Subcutaneous abdominal adipose tissue (tissue), 5 donors: Measurements from ENCODE around the gene NUP188.
"Not testable (repeated sequence)": the region's sequence is repeated elsewhere in the genome, so short reads cannot be mapped to it uniquely, and the experiment has no call there.

Source experiments
- H3K27ac ChIP-seq: one replicate; pipeline ENCODE4 v1.7.0; 2013; ENCODE audit warnings: low read depth, mild to moderate bottlenecking, inconsistent platforms, low read length, moderate library complexity
- H3K27me3 ChIP-seq, 5 donors: one replicate each; pipeline ENCODE4 v1.7.0; 2013; ENCODE audit warnings: low read length in 5 of 5, inconsistent platforms in 1 of 5; ENCODE audit not compliant: control insufficient read depth in 5 of 5, insufficient read depth in 4 of 5
- H3K36me3 ChIP-seq, 5 donors: one replicate each; pipeline ENCODE4 v1.7.0; 2013; ENCODE audit warnings: low read length in 5 of 5; ENCODE audit not compliant: control insufficient read depth in 5 of 5, insufficient read depth in 5 of 5
- H3K4me1 ChIP-seq, 5 donors: one replicate each; pipeline ENCODE4 v1.7.0; 2013; ENCODE audit warnings: low read length in 5 of 5, mild to moderate bottlenecking in 3 of 5, moderate library complexity in 1 of 5; ENCODE audit not compliant: control insufficient read depth in 5 of 5, insufficient read depth in 5 of 5
- H3K4me3 ChIP-seq, 5 donors: one replicate each; pipeline ENCODE4 v1.7.0; 2013; ENCODE audit warnings: low read length in 5 of 5, low read depth in 1 of 5
- H3K9ac ChIP-seq, 5 donors: one replicate each; pipeline ENCODE4 v1.7.0; 2013; ENCODE audit warnings: low read length in 5 of 5, mild to moderate bottlenecking in 4 of 5, moderate library complexity in 3 of 5
- H3K9me3 ChIP-seq, 5 donors: one replicate each; pipeline ENCODE4 v1.7.0; 2013; ENCODE audit warnings: low read length in 5 of 5; ENCODE audit not compliant: control insufficient read depth in 5 of 5
- donor health status: healthy.
- donor health status: healthy.
- donor health status: healthy.
- donor health status: healthy.
- donor health status: healthy.

NUP188 gene

DNA sequence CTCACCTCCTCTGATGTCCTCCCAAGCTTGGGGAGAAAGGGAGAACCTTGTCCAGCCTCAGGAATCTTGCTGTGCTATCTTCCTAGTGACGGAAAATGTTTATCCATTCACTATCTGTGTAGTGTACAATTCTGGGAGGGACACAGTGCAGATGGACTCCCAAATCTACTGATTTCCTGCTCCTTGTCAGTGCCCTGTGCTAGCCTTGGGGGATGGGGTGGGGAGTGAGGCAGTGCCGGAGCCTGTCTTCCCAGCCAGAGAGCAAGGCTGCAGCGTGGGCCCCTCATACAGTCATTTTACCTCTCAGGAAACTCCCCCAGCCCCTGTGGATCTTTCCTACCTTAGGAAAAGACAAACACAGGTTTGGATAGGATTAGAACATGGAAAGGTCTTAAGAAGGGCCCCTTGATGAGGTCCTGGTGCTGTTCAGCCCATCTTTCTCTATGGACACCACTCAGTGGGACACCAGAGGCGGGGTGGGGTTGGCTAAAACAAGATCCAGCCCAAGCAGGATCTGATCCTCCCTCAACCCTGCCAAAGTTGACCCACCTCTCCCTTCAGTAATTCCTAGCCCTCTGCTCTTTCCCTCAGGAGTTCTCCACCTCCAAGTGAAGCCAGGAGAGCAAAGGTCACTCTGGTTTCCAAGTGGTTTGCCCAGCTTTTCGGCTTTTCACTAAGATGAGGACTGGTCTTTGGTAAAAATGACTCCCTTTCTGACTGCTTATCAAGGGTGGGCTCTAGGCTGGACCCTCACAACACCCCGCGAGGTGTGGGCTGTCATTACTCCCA is 3.5 kb upstream of the NUP188 start:
- peak overlapping the region; percentile 54 for H3K27ac ChIP-seq
- H3K4me1 ChIP-seq: peaks cover 19 to 70% (median 52%) of the 10 kb centered on the region in 5 donors
- H3K27me3 ChIP-seq: no peaks in the 10 kb centered on the region
- peaks cover 0 to 19% (median 6%) of the 10 kb centered on the region in 5 donors for H3K36me3 ChIP-seq
- H3K9ac ChIP-seq: peak overlapping the region in 1 of 5 donors; percentile 19
- H3K4me3 ChIP-seq: no peak overlapping the region
- H3K9me3 ChIP-seq: no peaks in the 10 kb centered on the region

DNA sequence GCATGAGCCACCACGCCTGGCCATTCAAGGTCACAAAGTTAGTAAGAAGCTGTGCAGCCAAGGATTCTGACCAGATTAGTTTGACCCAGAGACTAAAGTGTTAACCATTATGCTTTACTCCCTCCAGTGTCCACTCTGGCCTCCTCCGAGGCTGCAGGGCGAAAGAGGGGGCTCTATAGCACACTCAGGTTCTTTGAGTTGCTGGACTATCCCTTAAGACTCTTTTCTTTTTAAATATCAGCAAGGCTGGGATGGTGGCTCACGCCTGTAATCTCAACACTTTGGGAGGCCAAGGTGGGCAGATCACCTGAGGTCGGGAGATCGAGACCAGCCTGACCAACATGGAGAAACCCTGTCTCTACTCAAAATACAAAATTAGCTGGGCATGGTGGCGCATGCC is 2.5 kb upstream of the NUP188 start:
- H3K27ac ChIP-seq, H3K9me3 ChIP-seq, H3K4me3 ChIP-seq, H3K9ac ChIP-seq, H3K27me3 ChIP-seq: not testable (repeated sequence)
- Histone ChIP-seq H3K4me1 (peaks cover 19 to 68% (median 52%) of the 10 kb centered on the region in 5 donors), H3K36me3 (peaks cover 0 to 19% (median 6%) of the 10 kb centered on the region in 5 donors)

DNA sequence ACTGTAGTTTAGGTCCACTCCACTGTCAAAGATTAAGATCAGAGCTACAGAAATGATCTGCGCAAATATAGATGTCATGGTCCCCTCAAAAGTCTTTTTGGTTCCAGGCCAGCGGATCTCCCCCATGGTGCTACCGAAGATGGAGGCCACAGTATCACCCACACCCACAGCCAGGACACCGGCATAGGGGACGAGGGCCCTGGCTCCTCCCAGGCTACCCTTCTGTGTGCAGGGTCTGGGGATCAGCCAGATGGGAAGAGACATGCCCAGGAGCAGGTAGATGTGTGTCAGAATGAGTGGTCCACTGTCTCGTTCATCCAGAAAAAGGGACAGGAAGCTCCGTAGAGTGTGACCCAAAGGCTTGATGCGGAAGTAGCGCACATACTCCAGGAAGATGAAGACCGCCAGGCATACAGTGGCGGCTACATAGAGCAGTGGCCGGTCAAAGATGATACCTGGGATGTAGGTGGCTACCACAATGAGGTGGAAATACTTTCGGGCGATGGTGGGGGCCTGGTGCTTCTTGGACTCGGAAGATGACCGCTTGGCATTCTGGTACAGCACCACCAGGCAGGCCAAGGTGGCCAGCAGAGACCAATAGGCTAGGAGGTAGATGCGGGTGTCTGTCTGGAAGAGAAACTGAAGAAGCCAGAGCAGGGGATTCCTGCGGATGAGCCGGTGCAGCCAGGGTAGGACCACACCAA is 1.5 kb upstream of the NUP188 start:
- Histone ChIP-seq H3K4me3 (peak overlapping the region in 3 of 5 donors; percentile 72 to 94 (median 93)), H3K9me3 (no peaks in the 10 kb centered on the region), H3K27ac (no peak overlapping the region), H3K9ac (no peak overlapping the region), H3K4me1 (peaks cover 15 to 59% (median 44%) of the 10 kb centered on the region in 5 donors), H3K27me3 (no peaks in the 10 kb centered on the region), H3K36me3 (peaks cover 0 to 19% (median 6%) of the 10 kb centered on the region in 5 donors)

DNA sequence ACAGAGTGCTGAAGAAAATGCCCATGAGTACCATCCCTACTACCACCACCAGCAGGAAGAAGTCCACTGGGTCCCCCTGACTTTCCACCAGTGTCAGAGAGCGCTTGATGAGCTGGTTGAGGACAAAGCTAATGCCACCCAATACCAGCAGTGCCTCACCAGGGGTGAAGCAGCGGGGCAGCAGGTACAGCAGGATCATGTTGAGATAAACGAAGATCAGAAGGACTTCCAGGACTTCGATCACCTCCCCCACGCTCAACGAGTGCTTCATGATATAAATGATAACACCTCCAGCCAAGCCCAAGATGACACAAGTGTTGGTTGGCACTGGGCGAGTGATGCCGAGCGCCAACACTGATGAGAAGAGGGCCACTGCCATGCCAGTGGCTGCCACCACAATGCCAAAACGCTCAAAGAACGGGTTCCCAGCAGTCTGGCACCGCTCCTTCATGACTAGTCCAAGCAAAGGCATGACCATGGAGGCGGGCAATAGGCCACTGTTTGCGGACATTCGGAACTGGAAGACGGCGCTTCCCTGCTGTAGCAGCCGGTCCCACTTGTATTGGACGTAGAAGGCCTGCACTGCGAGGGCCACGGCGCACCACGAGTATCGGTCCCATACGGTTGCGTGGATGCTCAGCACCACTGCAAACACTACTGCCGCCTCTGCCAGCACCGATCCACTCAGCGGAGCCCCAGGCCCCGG is 775 bp upstream of the NUP188 start:
- Histone ChIP-seq H3K9ac (peak overlapping the region; percentile 48 to 99 (median 91)), H3K27ac (peak overlapping the region; percentile 99), H3K27me3 (no peaks in the 10 kb centered on the region), H3K9me3 (no peaks in the 10 kb centered on the region), H3K4me3 (peak overlapping the region; percentile 72 to 94 (median 92)), H3K36me3 (peaks cover 0 to 15% (median 6%) of the 10 kb centered on the region in 5 donors), H3K4me1 (peaks cover 15 to 51% (median 40%) of the 10 kb centered on the region in 5 donors)

DNA sequence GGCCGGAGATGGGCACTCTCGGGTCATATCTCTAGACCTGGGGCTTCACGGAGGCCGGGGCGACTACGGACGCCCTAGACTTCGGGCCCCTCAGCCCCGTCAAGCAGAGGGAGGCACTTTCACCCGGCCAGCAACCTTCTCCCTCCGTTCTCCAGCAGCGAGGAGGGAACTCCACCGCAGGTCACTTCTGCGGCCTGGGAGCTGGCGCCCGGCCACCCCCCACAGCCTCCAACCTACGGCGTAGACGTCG is 297 bp upstream of the NUP188 start:
- Histone ChIP-seq H3K27ac (peak overlapping the region; percentile 99), H3K9me3 (no peaks in the 10 kb centered on the region), H3K27me3 (no peaks in the 10 kb centered on the region), H3K4me3 (peak overlapping the region; percentile 72 to 94 (median 92)), H3K36me3 (peaks cover 0 to 15% (median 6%) of the 10 kb centered on the region in 5 donors), H3K4me1 (peaks cover 15 to 46% (median 38%) of the 10 kb centered on the region in 5 donors), H3K9ac (peak overlapping the region; percentile 48 to 99 (median 91))

DNA sequence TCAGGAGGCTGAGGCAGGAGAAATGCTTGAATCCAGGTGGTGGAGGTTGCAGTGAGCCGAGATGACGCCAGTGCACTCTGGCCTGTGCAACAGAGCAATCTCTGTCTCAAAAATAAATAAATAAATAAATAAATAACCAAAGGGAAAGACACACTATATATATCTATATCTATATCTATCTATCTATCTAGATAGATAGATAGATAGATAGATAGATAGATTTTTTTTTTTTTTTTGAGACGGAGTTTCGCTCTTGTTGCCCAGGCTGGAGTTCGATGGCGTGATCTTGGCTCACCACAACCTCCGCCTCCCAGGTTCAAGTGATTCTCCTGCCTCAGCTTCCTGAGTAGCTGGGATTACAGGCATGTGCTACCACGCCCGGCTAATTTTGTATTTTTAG is 13.9 kb downstream of the NUP188 start:
- H3K27me3 ChIP-seq, H3K4me3 ChIP-seq, H3K9me3 ChIP-seq, H3K27ac ChIP-seq, H3K9ac ChIP-seq, H3K4me1 ChIP-seq: not testable (repeated sequence)
- H3K36me3 ChIP-seq: peaks cover 19 to 51% (median 41%) of the 10 kb centered on the region in 5 donors

DNA sequence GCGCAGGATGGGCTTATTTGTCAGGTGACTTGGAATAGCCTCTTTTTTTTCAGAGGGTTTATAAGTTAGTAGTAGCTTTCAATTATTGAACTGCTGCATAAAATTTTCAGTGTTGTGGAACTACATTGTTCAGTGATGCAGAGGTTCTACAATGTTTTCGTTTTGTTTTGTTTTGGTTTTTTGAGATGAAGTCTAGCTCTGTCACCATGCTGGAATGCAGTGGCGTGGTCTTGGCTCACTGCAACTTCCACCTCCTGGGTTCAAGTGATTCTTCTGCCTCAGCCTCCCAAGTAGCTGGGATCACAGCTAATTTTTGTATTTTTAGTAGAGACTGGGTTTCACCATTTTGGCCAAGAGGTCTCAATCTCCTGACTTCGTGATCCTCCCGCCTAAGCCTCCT is 22.0 kb downstream of the NUP188 start:
- H3K4me3 ChIP-seq: no peak overlapping the region
- no peak overlapping the region for H3K9ac ChIP-seq
- no peaks in the 10 kb centered on the region for H3K4me1 ChIP-seq
- no peaks in the 10 kb centered on the region for H3K9me3 ChIP-seq
- H3K27me3 ChIP-seq: no peaks in the 10 kb centered on the region
- H3K36me3 ChIP-seq: peaks cover 27 to 67% (median 52%) of the 10 kb centered on the region in 5 donors
- no peak overlapping the region for H3K27ac ChIP-seq

DNA sequence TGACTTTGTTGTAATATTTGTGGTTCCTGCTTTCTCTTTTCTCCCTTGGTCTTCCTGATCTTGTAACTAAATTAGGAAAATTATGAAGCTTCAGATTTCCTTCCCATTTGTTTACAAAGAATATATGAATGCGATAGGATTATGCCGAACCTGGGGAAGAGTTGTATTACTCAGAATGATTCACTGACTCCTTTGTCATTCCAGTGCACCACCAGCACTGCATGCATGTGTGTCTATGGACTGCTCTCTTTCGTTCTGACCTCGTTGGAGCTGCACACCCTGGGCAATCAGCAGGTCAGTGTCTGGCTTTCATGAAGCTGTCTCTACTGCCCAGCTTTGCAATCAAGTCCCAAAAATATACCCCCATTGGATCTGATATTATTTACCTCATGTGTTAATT is 25.5 kb downstream of the NUP188 start:
- Histone ChIP-seq H3K9me3 (no peaks in the 10 kb centered on the region), H3K4me3 (no peak overlapping the region), H3K36me3 (peaks cover 33 to 90% (median 68%) of the 10 kb centered on the region in 5 donors), H3K27ac (no peak overlapping the region), H3K4me1 (no peaks in the 10 kb centered on the region), H3K27me3 (no peaks in the 10 kb centered on the region), H3K9ac (no peak overlapping the region)

DNA sequence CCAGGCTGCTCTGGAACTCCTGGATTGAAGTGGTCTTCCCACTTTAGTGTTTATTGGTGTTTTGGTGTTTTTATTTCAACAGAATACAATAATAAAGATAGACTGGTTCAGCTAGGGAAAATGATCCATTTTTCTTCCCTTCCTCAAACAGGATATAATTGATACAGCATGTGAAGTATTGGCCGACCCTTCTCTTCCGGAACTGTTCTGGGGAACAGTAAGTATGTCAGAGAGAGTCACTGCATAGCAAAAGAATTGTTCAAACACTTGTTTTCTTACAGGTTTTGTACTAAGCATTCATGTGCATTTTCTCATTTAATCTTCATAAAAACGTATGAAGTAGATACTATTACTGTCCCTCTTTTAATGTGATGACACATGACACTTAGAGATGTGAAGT is 31.6 kb downstream of the NUP188 start:
- Histone ChIP-seq H3K27me3 (no peaks in the 10 kb centered on the region), H3K27ac (no peak overlapping the region), H3K9me3 (no peaks in the 10 kb centered on the region), H3K36me3 (peaks cover 34 to 89% (median 67%) of the 10 kb centered on the region in 5 donors), H3K4me3 (no peak overlapping the region), H3K9ac (no peak overlapping the region), H3K4me1 (peaks cover 0 to 8% (median 0%) of the 10 kb centered on the region in 5 donors)

DNA sequence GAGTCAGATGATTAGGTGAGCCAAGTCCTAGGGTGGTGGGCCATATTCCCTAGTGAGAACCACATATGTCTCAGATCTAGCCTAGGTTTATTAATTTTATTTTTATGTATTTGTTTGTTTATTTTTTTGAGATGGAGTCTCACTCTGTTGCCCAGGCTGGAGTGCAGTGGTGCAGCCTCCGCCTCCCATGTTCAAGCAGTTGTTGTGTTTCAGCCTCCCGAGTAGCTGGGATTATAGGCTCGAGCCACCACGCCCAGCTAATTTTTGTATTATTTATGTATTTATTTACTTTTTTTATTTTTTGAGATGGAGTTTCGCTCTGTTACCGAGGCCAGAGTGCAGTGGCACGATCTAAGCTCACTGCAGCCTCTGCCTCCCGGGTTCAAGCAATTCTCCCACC is 36.0 kb downstream of the NUP188 start:
- Histone ChIP-seq H3K9me3 (no peaks in the 10 kb centered on the region), H3K36me3 (peaks cover 44 to 97% (median 79%) of the 10 kb centered on the region in 5 donors), H3K4me3 (no peak overlapping the region), H3K4me1 (peaks cover 0 to 16% (median 8%) of the 10 kb centered on the region in 5 donors), H3K27ac (no peak overlapping the region), H3K27me3 (no peaks in the 10 kb centered on the region), H3K9ac (no peak overlapping the region)
